Epithelial cell of esophagus (primary cell): Measurements from ENCODE around the gene CHST9.

ENCODE experiments used
- DNase-seq: peaks from one replicate; pipeline ENCODE4 v3.0.0; 2010; ENCODE audit warnings: low read depth
- H3K4me3 ChIP-seq: 2 replicates; pipeline ENCODE4 v1.5.1; 2011; ENCODE audit warnings: mild to moderate bottlenecking, low read length, control low read depth
- CTCF ChIP-seq: IDR thresholded peaks from 2 replicates; pipeline ENCODE4 v1.5.1; 2011; ENCODE audit warnings: low read depth, mild to moderate bottlenecking, low read length, control low read depth, inconsistent platforms; ENCODE audit not compliant: insufficient read depth; ENCODE audit errors: missing control alignments

Gene CHST9

GRCh38 chr18:26970637-26971036 is 214.5 kb downstream of the CHST9 start:
- no peak overlapping the region for H3K4me3 ChIP-seq
- no peak for DNase-seq
- TF ChIP-seq CTCF, result no peak

GRCh38 chr18:26965206-26965605 is 219.9 kb downstream of the CHST9 start:
- DNase-seq, result no peak
- TF ChIP-seq CTCF, result no peak
- H3K4me3 ChIP-seq, result no peak overlapping the region

GRCh38 chr18:26963292-26963691 is 221.8 kb downstream of the CHST9 start:
- peak; percentile 19 for DNase-seq
- peak; percentile 29 for TF ChIP-seq CTCF
- no peak overlapping the region for H3K4me3 ChIP-seq

GRCh38 chr18:26961839-26962238 is 223.3 kb downstream of the CHST9 start:
- no peak overlapping the region for H3K4me3 ChIP-seq
- peak; percentile 16 for DNase-seq

GRCh38 chr18:26960911-26961310 is 224.2 kb downstream of the CHST9 start:
- no peak for TF ChIP-seq CTCF
- DNase-seq, result peak; percentile 84
- no peak overlapping the region for H3K4me3 ChIP-seq

More at GRCh38 chr18:26961839-26962238, 223.3 kb downstream of the CHST9 start:
- TF ChIP-seq CTCF, result no peak

- no peak overlapping the region for H3K4me3 ChIP-seq
- no peak for TF ChIP-seq CTCF
- DNase-seq, result no peak
These were observed 228.2 kb downstream of the CHST9 start for GRCh38 chr18:26956863-26957262.

GRCh38 chr18:26948703-26949102 is 236.4 kb downstream of the CHST9 start:
- DNase-seq, result no peak
- H3K4me3 ChIP-seq, result no peak overlapping the region
- TF ChIP-seq CTCF, result no peak
